Calu3 (cell line): Measurements from ENCODE around the gene BIN1. TPM values are rescaled to one million over a fixed set of nuclear protein-coding genes. Genes with fewer than 3 reads are reported as not detected.

Source experiments
- BruUV-seq: library from RNA; stranded (reverse); fragments of 400-500 nt; replicated peaks from 2 replicates; lab custom pipeline; 2021; lab: Mats Ljungman, UMichigan
- CTCF ChIA-PET: fragments of 300-600 bp; sonication (Branson Sonifier 250); formaldehyde crosslinking; loops from one replicate; lab custom pipeline; 2022; ENCODE audit warnings: antibody characterized with exemption; lab: Charles Lee
- DNase-seq: peaks from one replicate; pipeline ENCODE4 v3.0.0; 2022
- H3K27ac Mint-ChIP-seq: one replicate; pipeline ENCODE4 v1.8.0; 2022; ENCODE audit warnings: mixed read lengths; ENCODE audit not compliant: unreplicated experiment
- H3K27me3 Mint-ChIP-seq: one replicate; pipeline ENCODE4 v1.8.0; 2022; ENCODE audit warnings: mixed read lengths; ENCODE audit not compliant: unreplicated experiment
- H3K36me3 Mint-ChIP-seq: one replicate; pipeline ENCODE4 v1.8.0; 2022; ENCODE audit warnings: mild to moderate bottlenecking, moderate library complexity, mixed read lengths; ENCODE audit not compliant: insufficient read depth, unreplicated experiment
- H3K4me1 Mint-ChIP-seq: one replicate; pipeline ENCODE4 v1.8.0; 2022; ENCODE audit warnings: mild to moderate bottlenecking, low read depth, mixed read lengths; ENCODE audit not compliant: unreplicated experiment
- H3K4me3 Mint-ChIP-seq: one replicate; pipeline ENCODE4 v1.8.0; 2022; ENCODE audit warnings: mild to moderate bottlenecking, low read depth, moderate library complexity, mixed read lengths; ENCODE audit not compliant: unreplicated experiment
- H3K9me3 Mint-ChIP-seq: one replicate; pipeline ENCODE4 v1.8.0; 2022; ENCODE audit warnings: low read depth, mixed read lengths; ENCODE audit not compliant: unreplicated experiment
- intact Hi-C: fragments of 100-400 bp; cut with micrococcal nuclease; formaldehyde crosslinking; loops from one replicate; pipeline ENCODE4 v1.10.0; 2022; ENCODE audit not compliant: unreplicated experiment
- total RNA-seq: library from RNA; stranded (reverse); gene quantifications from 2 replicates; pipeline ENCODE4 v1.2.3, GENCODE V29; 2022
- TF ChIP-seq, protein P1 (sequence below): fragments of 200-600 bp; IDR thresholded peaks from one replicate; pipeline ENCODE4 v1.8.0; 2022; ENCODE audit warnings: antibody characterized with exemption; ENCODE audit not compliant: unreplicated experiment

Gene BIN1
- total RNA-seq, 1 experiment from 2014 or later, result 52.8 TPM

GRCh38 chr2:127048618-127048935, 58.4 kb downstream of the BIN1 start:
- Mint-ChIP-seq H3K4me1 (peaks cover 10% of the 10 kb centered on the region), H3K4me3 (no peak overlapping the region), H3K27me3 (no peaks in the 10 kb centered on the region), H3K9me3 (no peaks in the 10 kb centered on the region), H3K36me3 (peaks cover 8% of the 10 kb centered on the region), H3K27ac (no peak overlapping the region)
- no peak for DNase-seq
- intact Hi-C loops, result no loop called here
- CTCF ChIA-PET, result no interaction called here
- TF ChIP-seq, protein P1, sequence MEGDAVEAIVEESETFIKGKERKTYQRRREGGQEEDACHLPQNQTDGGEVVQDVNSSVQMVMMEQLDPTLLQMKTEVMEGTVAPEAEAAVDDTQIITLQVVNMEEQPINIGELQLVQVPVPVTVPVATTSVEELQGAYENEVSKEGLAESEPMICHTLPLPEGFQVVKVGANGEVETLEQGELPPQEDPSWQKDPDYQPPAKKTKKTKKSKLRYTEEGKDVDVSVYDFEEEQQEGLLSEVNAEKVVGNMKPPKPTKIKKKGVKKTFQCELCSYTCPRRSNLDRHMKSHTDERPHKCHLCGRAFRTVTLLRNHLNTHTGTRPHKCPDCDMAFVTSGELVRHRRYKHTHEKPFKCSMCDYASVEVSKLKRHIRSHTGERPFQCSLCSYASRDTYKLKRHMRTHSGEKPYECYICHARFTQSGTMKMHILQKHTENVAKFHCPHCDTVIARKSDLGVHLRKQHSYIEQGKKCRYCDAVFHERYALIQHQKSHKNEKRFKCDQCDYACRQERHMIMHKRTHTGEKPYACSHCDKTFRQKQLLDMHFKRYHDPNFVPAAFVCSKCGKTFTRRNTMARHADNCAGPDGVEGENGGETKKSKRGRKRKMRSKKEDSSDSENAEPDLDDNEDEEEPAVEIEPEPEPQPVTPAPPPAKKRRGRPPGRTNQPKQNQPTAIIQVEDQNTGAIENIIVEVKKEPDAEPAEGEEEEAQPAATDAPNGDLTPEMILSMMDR, result no peak
- BruUV-seq, result no TSS peak

- intact Hi-C loops, result no loop called here
- no peaks in the 10 kb centered on the region for H3K27me3 Mint-ChIP-seq
- BruUV-seq, result no TSS peak
- H3K9me3 Mint-ChIP-seq, result no peaks in the 10 kb centered on the region
- CTCF ChIA-PET, result no interaction called here
- H3K27ac Mint-ChIP-seq, result no peak overlapping the region
- no peak overlapping the region for H3K4me3 Mint-ChIP-seq
- peaks cover 6% of the 10 kb centered on the region for H3K36me3 Mint-ChIP-seq
- TF ChIP-seq, protein P1, result no peak
- DNase-seq, result no peak
- peaks cover 4% of the 10 kb centered on the region for H3K4me1 Mint-ChIP-seq
Observed at GRCh38 chr2:127047716-127048617, 59.0 kb downstream of the BIN1 start.

DNA sequence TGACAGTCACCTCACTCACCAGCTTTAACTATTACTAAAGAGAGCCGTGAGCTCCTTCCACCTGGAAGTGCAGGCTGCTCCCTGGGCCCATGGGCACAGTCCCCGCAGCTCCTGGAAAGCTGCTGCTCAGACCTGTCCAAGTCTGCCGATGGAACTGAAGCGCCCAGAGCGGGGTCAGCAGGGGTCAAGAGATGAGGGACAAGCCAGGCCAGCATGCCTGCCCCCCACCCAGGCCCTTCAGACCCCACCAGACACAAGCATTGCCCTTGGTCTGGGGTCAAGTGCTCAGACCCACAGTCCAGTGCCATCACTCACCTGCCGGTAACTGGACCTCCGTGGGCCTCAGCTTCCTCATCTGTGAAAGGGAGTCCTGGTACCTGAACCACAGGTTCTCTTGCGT, 59.9 kb downstream of the BIN1 start:
- CTCF ChIA-PET, result no interaction called here
- H3K36me3 Mint-ChIP-seq, result peaks cover 6% of the 10 kb centered on the region
- no peaks in the 10 kb centered on the region for H3K4me1 Mint-ChIP-seq
- DNase-seq, result no peak
- no peak overlapping the region for H3K4me3 Mint-ChIP-seq
- no peak overlapping the region for H3K27ac Mint-ChIP-seq
- no TSS peak for BruUV-seq
- H3K9me3 Mint-ChIP-seq, result no peaks in the 10 kb centered on the region
- TF ChIP-seq, protein P1, result no peak
- H3K27me3 Mint-ChIP-seq, result no peaks in the 10 kb centered on the region
- intact Hi-C loops, result no loop called here

DNA sequence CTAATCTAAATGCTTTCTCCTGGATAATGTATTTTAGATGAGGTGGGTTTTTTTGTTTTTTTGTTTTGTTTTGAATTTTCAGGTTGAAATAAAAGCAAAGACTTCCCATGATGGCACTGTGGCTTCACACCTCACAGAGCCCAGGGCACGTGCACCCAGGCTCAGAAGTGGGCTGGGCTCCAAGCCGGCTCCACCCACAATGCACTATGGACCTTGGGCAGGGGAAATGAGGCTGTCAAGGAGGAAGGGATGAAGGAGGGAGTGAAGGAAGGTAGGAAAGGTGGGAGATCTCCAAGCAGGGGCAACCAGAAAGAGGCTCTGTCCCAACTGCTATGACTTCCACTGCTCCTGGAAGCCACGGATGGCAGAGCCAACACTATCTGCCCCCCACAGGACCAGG, 60.4 kb downstream of the BIN1 start:
- TF ChIP-seq, protein P1, result no peak
- no peaks in the 10 kb centered on the region for H3K4me1 Mint-ChIP-seq
- intact Hi-C loops, result no loop called here
- no TSS peak for BruUV-seq
- H3K27ac Mint-ChIP-seq, result no peak overlapping the region
- H3K4me3 Mint-ChIP-seq, result no peak overlapping the region
- H3K9me3 Mint-ChIP-seq, result no peaks in the 10 kb centered on the region
- DNase-seq, result no peak
- H3K27me3 Mint-ChIP-seq, result no peaks in the 10 kb centered on the region
- H3K36me3 Mint-ChIP-seq, result peaks cover 6% of the 10 kb centered on the region
- CTCF ChIA-PET, result no interaction called here
